Liver (tissue), 9 donors: ENCODE results near the gene ANTXR2. TPM values are rescaled to one million over a fixed set of nuclear protein-coding genes. Genes with fewer than 3 reads are reported as not detected.

Experiments
- DNase-seq: peaks from one replicate; pipeline ENCODE4 v3.0.0-alpha.2; 2017; ENCODE audit warnings: low spot score
- H3K27ac ChIP-seq, 2 donors: one replicate each; pipeline ENCODE4 v1.7.0; 2013; ENCODE audit warnings: inconsistent platforms in 2 of 2, low read length in 2 of 2, control low read depth in 1 of 2, low read depth in 1 of 2, mild to moderate bottlenecking in 1 of 2
- H3K27me3 ChIP-seq, 4 donors: one replicate each; pipeline versions ENCODE4 v1.6.1 to v1.7.0; 2013; ENCODE audit warnings: low read length in 3 of 4, inconsistent platforms in 1 of 4, mild to moderate bottlenecking in 1 of 4, moderate library complexity in 1 of 4; ENCODE audit not compliant: control insufficient read depth in 4 of 4, insufficient read depth in 4 of 4
- H3K36me3 ChIP-seq, 4 donors: one replicate each; pipeline versions ENCODE4 v1.6.1 to v1.7.0; 2013; ENCODE audit warnings: low read length in 3 of 4, mild to moderate bottlenecking in 3 of 4, low read depth in 1 of 4, moderate library complexity in 1 of 4; ENCODE audit not compliant: control insufficient read depth in 4 of 4, insufficient read depth in 3 of 4
- H3K4me1 ChIP-seq, 4 donors: one replicate each; pipeline versions ENCODE4 v1.6.1 to v1.7.0; 2013; ENCODE audit warnings: low read length in 3 of 4, mild to moderate bottlenecking in 3 of 4, moderate library complexity in 1 of 4; ENCODE audit not compliant: control insufficient read depth in 4 of 4, insufficient read depth in 4 of 4
- H3K4me3 ChIP-seq, 3 donors: one replicate each; pipeline versions ENCODE4 v1.6.1 to v1.7.0; 2013; ENCODE audit warnings: low read length in 3 of 3, control low read depth in 1 of 3, low read depth in 1 of 3, mild to moderate bottlenecking in 1 of 3
- H3K9ac ChIP-seq, 2 donors: one replicate each; pipeline ENCODE4 v1.7.0; 2013; ENCODE audit warnings: low read length in 2 of 2, mild to moderate bottlenecking in 2 of 2, moderate library complexity in 2 of 2, control low read depth in 1 of 2, low read depth in 1 of 2
- H3K9me3 ChIP-seq, 4 donors: one replicate each; pipeline versions ENCODE4 v1.6.1 to v1.7.0; 2013; ENCODE audit warnings: low read length in 3 of 4; ENCODE audit not compliant: control insufficient read depth in 4 of 4
- EGR1 ChIP-seq, 2 donors: IDR thresholded peaks; 2 replicates each; pipeline ENCODE4 v1.6.1; 2016 to 2018; ENCODE audit warnings: antibody characterized with exemption in 2 of 2, low read depth in 2 of 2
- FOXA1 ChIP-seq: IDR thresholded peaks from 2 replicates; pipeline ENCODE4 v1.6.1; 2016; ENCODE audit warnings: antibody characterized with exemption
- FOXA2 ChIP-seq: IDR thresholded peaks from 2 replicates; pipeline ENCODE4 v1.6.1; 2016; ENCODE audit warnings: antibody characterized with exemption
- GABPA ChIP-seq, 2 donors: IDR thresholded peaks in 1 of 2; conservative IDR thresholded peaks in 1 of 2; 2 replicates each; pipeline ENCODE4 v1.6.1; 2016; ENCODE audit warnings: antibody characterized with exemption in 2 of 2, mild to moderate bottlenecking in 1 of 2, moderate library complexity in 1 of 2
- RAD21 ChIP-seq, 2 donors: IDR thresholded peaks; 2 replicates each; pipeline ENCODE4 v1.6.1; 2016; ENCODE audit warnings: antibody characterized with exemption in 2 of 2, mild to moderate bottlenecking in 2 of 2
- SP1 ChIP-seq: IDR thresholded peaks from 2 replicates; pipeline ENCODE4 v1.6.1; 2018; ENCODE audit warnings: antibody characterized with exemption, mild to moderate bottlenecking
- ZBTB33 ChIP-seq: IDR thresholded peaks from 2 replicates; pipeline ENCODE4 v1.6.1; 2016; ENCODE audit warnings: antibody characterized with exemption
- WGBS: extraction: QIAGEN DNeasy Blood & Tissue Kit; methylation state at CpG from one replicate; pipeline ENCODE4 v1.1.7; 2013; 5-methylcytosine and 5-hydroxymethylcytosine counted together
- polyA plus RNA-seq, 2 donors: library from polyadenylated mRNA; stranded (reverse) in 1 of 2; unstranded in 1 of 2; fragments of 200-250 nt in 1 of 2; fragments of >200 nt in 1 of 2; fragmentation: Nextera tagmentation in 1 of 2; extraction: Ambion mirVana in 1 of 2; gene quantifications; one replicate each; pipeline versions ENCODE4 v1.2.1 to v1.2.3, GENCODE V29; 2013 to 2015
- total RNA-seq, 2 donors: library from RNA; depleted of rRNA; stranded (reverse); fragments of >200 nt; gene quantifications; one replicate each; pipeline ENCODE4 v1.2.3, GENCODE V29; 2014
- TF ChIP-seq, protein P1 (sequence below): IDR thresholded peaks from 2 replicates; pipeline ENCODE4 v1.6.1; 2016; ENCODE audit warnings: antibody characterized with exemption
- TF ChIP-seq, protein P2 (sequence below): IDR thresholded peaks from 2 replicates; pipeline ENCODE4 v1.6.1; 2016; ENCODE audit warnings: antibody characterized with exemption
- TF ChIP-seq, protein P3 (sequence below): fragments of 150-350 bp; IDR thresholded peaks from 2 replicates; pipeline ENCODE4 v1.5.1; 2017; ENCODE audit warnings: improper control_type of control experiment, low read depth, low read length; ENCODE audit not compliant: missing input control
- donor health status: healthy.
- donor health status: healthy.
- donor health status: healthy.
- donor health status: healthy.
- donor health status: healthy.

ANTXR2 gene
- total and polyA plus RNA-seq, 4 donors = 16.1 to 30.5 (median 21.3) TPM

GRCh38 chr4:80008971-80009370 lies 64.1 kb downstream of the ANTXR2 start:
- Histone ChIP-seq H3K27ac (no peak overlapping the region), H3K9me3 (peaks cover 2 to 5% (median 3%) of the 10 kb centered on the region in 4 donors), H3K4me1 (peaks cover 0 to 12% (median 3%) of the 10 kb centered on the region in 4 donors), H3K36me3 (peaks cover 0 to 12% (median 9%) of the 10 kb centered on the region in 4 donors), H3K4me3 (no peak overlapping the region), H3K9ac (no peak overlapping the region), H3K27me3 (no peaks in the 10 kb centered on the region)
- WGBS = 12% methylated on average over 1 of the region's 1 CpG
- no peak for DNase-seq
- TF ChIP-seq EGR1 (IDR thresholded peaks at IDR 0.05; ENCODE audit: low read depth in 2 of 2) (no peak), ZBTB33 (no peak), SP1 (no peak), FOXA2 (no peak)
- TF ChIP-seq, protein P1, sequence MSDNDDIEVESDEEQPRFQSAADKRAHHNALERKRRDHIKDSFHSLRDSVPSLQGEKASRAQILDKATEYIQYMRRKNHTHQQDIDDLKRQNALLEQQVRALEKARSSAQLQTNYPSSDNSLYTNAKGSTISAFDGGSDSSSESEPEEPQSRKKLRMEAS = no peak
- TF ChIP-seq, protein P2, sequence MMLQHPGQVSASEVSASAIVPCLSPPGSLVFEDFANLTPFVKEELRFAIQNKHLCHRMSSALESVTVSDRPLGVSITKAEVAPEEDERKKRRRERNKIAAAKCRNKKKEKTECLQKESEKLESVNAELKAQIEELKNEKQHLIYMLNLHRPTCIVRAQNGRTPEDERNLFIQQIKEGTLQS = no peak

- peaks cover 0 to 7% (median 7%) of the 10 kb centered on the region in 4 donors for H3K36me3 ChIP-seq
- WGBS = 93% methylated on average over 3 of the region's 3 CpGs
- H3K27ac ChIP-seq = no peak overlapping the region
Observed at GRCh38 chr4:80008351-80008750, 64.7 kb downstream of the ANTXR2 start.

More at GRCh38 chr4:80008351-80008750, 64.7 kb downstream of the ANTXR2 start:
- no peak for DNase-seq
- TF ChIP-seq RAD21 (IDR thresholded peaks at IDR 0.05) (no peak), ZBTB33 (no peak), EGR1 (IDR thresholded peaks at IDR 0.05; ENCODE audit: low read depth in 2 of 2) (no peak), FOXA1 (no peak), GABPA (IDR thresholded peaks at IDR 0.05 in 1 of 2, conservative IDR thresholded peaks at IDR 0.05 in 1 of 2) (no peak)
- TF ChIP-seq, protein P3, sequence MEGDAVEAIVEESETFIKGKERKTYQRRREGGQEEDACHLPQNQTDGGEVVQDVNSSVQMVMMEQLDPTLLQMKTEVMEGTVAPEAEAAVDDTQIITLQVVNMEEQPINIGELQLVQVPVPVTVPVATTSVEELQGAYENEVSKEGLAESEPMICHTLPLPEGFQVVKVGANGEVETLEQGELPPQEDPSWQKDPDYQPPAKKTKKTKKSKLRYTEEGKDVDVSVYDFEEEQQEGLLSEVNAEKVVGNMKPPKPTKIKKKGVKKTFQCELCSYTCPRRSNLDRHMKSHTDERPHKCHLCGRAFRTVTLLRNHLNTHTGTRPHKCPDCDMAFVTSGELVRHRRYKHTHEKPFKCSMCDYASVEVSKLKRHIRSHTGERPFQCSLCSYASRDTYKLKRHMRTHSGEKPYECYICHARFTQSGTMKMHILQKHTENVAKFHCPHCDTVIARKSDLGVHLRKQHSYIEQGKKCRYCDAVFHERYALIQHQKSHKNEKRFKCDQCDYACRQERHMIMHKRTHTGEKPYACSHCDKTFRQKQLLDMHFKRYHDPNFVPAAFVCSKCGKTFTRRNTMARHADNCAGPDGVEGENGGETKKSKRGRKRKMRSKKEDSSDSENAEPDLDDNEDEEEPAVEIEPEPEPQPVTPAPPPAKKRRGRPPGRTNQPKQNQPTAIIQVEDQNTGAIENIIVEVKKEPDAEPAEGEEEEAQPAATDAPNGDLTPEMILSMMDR = no peak
- no peak overlapping the region for H3K4me3 ChIP-seq
- H3K9ac ChIP-seq = no peak overlapping the region
- H3K4me1 ChIP-seq = peaks cover 0 to 12% (median 3%) of the 10 kb centered on the region in 4 donors
- H3K27me3 ChIP-seq = no peaks in the 10 kb centered on the region
- peaks cover 2 to 5% (median 3%) of the 10 kb centered on the region in 4 donors for H3K9me3 ChIP-seq
